Measurements from ENCODE around the gene VIPAS39. TPM values are rescaled to one million over a fixed set of nuclear protein-coding genes. Genes with fewer than 3 reads are reported as not detected.
A peak's percentile ranks its signal among the peaks of the same experiment; 100 is the strongest.

VIPAS39 gene
- 17.3 and 18.7 TPM in 2 replicates for total RNA-seq

- Mint-ChIP-seq H3K4me1 (ENCODE audit: low read depth) (peaks cover 29% of the 10 kb centered on the region), H3K27me3 (ENCODE audit: insufficient read depth) (no peaks in the 10 kb centered on the region), H3K9me3 (no peaks in the 10 kb centered on the region), H3K36me3 (ENCODE audit: low read depth) (peaks cover 36% of the 10 kb centered on the region), H3K27ac (peak within 1 kb of the TSS; percentile 100), H3K4me3 (peak within 1 kb of the TSS; percentile 100)
- DNase-seq (ENCODE audit: low spot score): peak; percentile 92
- intact Hi-C loops (cut with micrococcal nuclease): loop anchor here (1.0 to 10.0 kb wide), 13 partner anchors 41 to 1305 kb away; partner anchors contain the start of genes ADCK1, ALKBH1, CIPC and GSTZ1
Measured at GRCh38 chr14:77457522-77458248, at the start of gene VIPAS39, which contains the start of gene AHSA1. TSS of gene VIPAS39 (minus strand) at chr14:77457601. CDS start at chr14:77454102, 3,499 bp downstream. TSS of gene AHSA1 (plus strand) at chr14:77458093. CDS start at chr14:77458190, 97 bp downstream.

DNA sequence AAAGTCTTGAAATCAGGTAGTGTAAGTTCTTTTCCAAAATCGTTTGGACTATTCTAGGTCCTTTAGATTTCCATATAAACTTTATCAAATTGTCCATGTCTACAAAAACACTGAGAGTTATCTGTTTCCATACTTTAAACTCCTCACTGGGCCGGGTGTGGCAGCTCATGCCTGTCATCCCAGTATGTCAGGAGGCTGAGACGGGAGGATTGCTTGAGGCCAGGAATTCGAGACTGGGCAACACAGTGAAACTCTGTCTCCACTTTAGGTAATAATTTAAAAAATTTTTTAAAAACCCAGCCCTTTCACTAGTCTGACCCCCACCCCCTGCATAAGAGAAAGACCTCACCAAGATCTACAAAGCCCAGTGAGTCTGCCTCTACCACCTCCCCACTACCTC is 47.6 kb upstream of the VIPAS39 start:
- intact Hi-C loops (cut with micrococcal nuclease): no loop called here
- Mint-ChIP-seq H3K4me1 (ENCODE audit: low read depth) (no peaks in the 10 kb centered on the region), H3K9me3 (peaks cover 6% of the 10 kb centered on the region), H3K27me3 (ENCODE audit: insufficient read depth) (peaks cover 10% of the 10 kb centered on the region), H3K4me3 (no peak overlapping the region), H3K27ac (no peak overlapping the region), H3K36me3 (ENCODE audit: low read depth) (peaks cover 14% of the 10 kb centered on the region)
- DNase-seq (ENCODE audit: low spot score): no peak

GRCh38 chr14:77503138-77503537 is 45.7 kb upstream of the VIPAS39 start:
- H3K9me3 Mint-ChIP-seq: peaks cover 6% of the 10 kb centered on the region
- H3K27me3 Mint-ChIP-seq (ENCODE audit: insufficient read depth): peaks cover 19% of the 10 kb centered on the region
- intact Hi-C loops (cut with micrococcal nuclease): no loop called here
- DNase-seq (ENCODE audit: low spot score): no peak
- peaks cover 12% of the 10 kb centered on the region for H3K36me3 Mint-ChIP-seq (ENCODE audit: low read depth)
- no peak overlapping the region for H3K4me3 Mint-ChIP-seq
- no peak overlapping the region for H3K27ac Mint-ChIP-seq
- peaks cover under 1% of the 10 kb centered on the region for H3K4me1 Mint-ChIP-seq (ENCODE audit: low read depth)

GRCh38 chr14:77502109-77502782 is 44.8 kb upstream of the VIPAS39 start:
- no peak for DNase-seq (ENCODE audit: low spot score)
- H3K9me3 Mint-ChIP-seq: peaks cover 6% of the 10 kb centered on the region
- H3K27ac Mint-ChIP-seq: no peak overlapping the region
- intact Hi-C loops (cut with micrococcal nuclease): no loop called here
- no peak overlapping the region for H3K4me3 Mint-ChIP-seq
- peaks cover 26% of the 10 kb centered on the region for H3K27me3 Mint-ChIP-seq (ENCODE audit: insufficient read depth)
- peaks cover 5% of the 10 kb centered on the region for H3K4me1 Mint-ChIP-seq (ENCODE audit: low read depth)
- H3K36me3 Mint-ChIP-seq (ENCODE audit: low read depth): peaks cover 12% of the 10 kb centered on the region

DNA sequence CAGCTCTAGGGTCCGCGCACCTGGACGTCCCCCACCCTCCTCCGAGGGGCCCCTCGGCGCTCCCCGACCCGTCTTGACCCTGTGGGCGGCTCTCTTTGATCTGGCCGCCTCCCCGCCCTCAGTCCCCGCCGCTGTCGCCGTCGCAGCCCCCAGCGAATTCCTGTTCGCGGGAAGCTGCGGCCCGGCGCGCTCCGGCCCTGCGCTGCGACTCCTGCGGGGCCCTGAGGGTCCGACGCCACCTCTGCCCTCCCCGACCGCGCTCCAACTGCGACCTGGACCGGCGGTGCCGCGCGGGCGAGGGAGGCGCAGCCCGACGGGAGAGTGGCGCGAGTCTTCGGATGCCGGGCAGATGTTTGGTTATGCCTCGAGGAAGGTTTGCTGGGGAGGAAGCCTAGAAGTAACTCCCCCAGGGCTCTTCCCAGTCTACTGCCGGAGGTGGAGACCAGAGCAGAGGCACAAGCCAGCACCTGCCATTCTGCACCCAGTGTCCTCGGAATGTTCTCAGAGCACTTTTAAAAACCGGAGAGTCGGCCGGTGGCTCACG is 41.7 kb upstream of the VIPAS39 start:
- peaks cover 37% of the 10 kb centered on the region for H3K27me3 Mint-ChIP-seq (ENCODE audit: insufficient read depth)
- H3K4me1 Mint-ChIP-seq (ENCODE audit: low read depth): peaks cover 5% of the 10 kb centered on the region
- H3K9me3 Mint-ChIP-seq: peaks cover 6% of the 10 kb centered on the region
- no peak overlapping the region for H3K27ac Mint-ChIP-seq
- intact Hi-C loops (cut with micrococcal nuclease): loop anchor here (2.0 kb wide), 1 partner anchor 40 kb away; the partner anchor contains the start of gene AHSA1
- peak overlapping the region; percentile 61 for H3K4me3 Mint-ChIP-seq
- DNase-seq (ENCODE audit: low spot score): no peak
- H3K36me3 Mint-ChIP-seq (ENCODE audit: low read depth): peaks cover 3% of the 10 kb centered on the region

- H3K4me1 Mint-ChIP-seq (ENCODE audit: low read depth): peaks cover 5% of the 10 kb centered on the region
Measured at GRCh38 chr14:77498120-77498979, 40.9 kb upstream of the VIPAS39 start, which contains the start of gene ISM2. TSS of gene ISM2 (minus strand) at chr14:77498816. CDS start at chr14:77498793, 23 bp downstream.

DNA sequence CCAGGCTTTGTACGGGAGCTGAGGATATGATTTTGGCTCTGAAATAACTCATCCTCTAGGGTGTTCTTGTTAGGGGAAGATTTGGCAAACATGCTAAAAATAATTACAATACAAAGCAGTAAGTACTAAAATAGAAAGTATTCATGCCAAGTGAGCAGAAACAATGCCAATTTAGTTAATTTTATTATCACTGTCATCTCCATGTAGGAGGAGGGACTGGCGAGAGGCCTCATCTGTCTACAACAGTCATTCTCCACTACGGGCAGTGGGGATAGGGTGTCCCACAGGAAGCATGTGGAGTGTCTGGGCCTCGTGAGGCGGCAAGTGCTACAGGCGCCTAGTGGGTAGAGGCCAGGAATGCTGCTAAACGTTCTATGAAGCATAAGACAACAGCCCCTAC is 37.9 kb upstream of the VIPAS39 start:
- no peaks in the 10 kb centered on the region for H3K36me3 Mint-ChIP-seq (ENCODE audit: low read depth)
- DNase-seq (ENCODE audit: low spot score): no peak
- peaks cover 30% of the 10 kb centered on the region for H3K27me3 Mint-ChIP-seq (ENCODE audit: insufficient read depth)
- H3K4me3 Mint-ChIP-seq: no peak overlapping the region
- intact Hi-C loops (cut with micrococcal nuclease): no loop called here
- H3K9me3 Mint-ChIP-seq: no peaks in the 10 kb centered on the region
- peaks cover 5% of the 10 kb centered on the region for H3K4me1 Mint-ChIP-seq (ENCODE audit: low read depth)
- H3K27ac Mint-ChIP-seq: no peak overlapping the region

More at GRCh38 chr14:77498120-77498979, 40.9 kb upstream of the VIPAS39 start, which contains the start of gene ISM2:
- Mint-ChIP-seq H3K36me3 (ENCODE audit: low read depth) (peaks cover 3% of the 10 kb centered on the region), H3K27me3 (ENCODE audit: insufficient read depth) (peaks cover 37% of the 10 kb centered on the region), H3K27ac (no peak within 1 kb of the TSS), H3K9me3 (peaks cover 5% of the 10 kb centered on the region), H3K4me3 (peak within 1 kb of the TSS; percentile 61)
- DNase-seq (ENCODE audit: low spot score): peak; percentile 40
- intact Hi-C loops (cut with micrococcal nuclease): loop anchor here (2.0 kb wide), 1 partner anchor 40 kb away; the partner anchor contains the start of gene AHSA1

- intact Hi-C loops (cut with micrococcal nuclease): no loop called here
- peaks cover 3% of the 10 kb centered on the region for H3K27me3 Mint-ChIP-seq (ENCODE audit: insufficient read depth)
Measured at GRCh38 chr14:77491056-77491455, 33.7 kb upstream of the VIPAS39 start.

GRCh38 chr14:77490347-77490986 is 33.1 kb upstream of the VIPAS39 start:
- Mint-ChIP-seq H3K27ac (no peak overlapping the region), H3K9me3 (no peaks in the 10 kb centered on the region), H3K36me3 (ENCODE audit: low read depth) (no peaks in the 10 kb centered on the region), H3K27me3 (ENCODE audit: insufficient read depth) (no peaks in the 10 kb centered on the region), H3K4me3 (no peak overlapping the region), H3K4me1 (ENCODE audit: low read depth) (no peaks in the 10 kb centered on the region)
- intact Hi-C loops (cut with micrococcal nuclease): no loop called here
- DNase-seq (ENCODE audit: low spot score): no peak

More at GRCh38 chr14:77491056-77491455, 33.7 kb upstream of the VIPAS39 start:
- H3K4me3 Mint-ChIP-seq: no peak overlapping the region
- DNase-seq (ENCODE audit: low spot score): no peak
- H3K4me1 Mint-ChIP-seq (ENCODE audit: low read depth): no peaks in the 10 kb centered on the region
- H3K9me3 Mint-ChIP-seq: no peaks in the 10 kb centered on the region
- H3K36me3 Mint-ChIP-seq (ENCODE audit: low read depth): no peaks in the 10 kb centered on the region
- H3K27ac Mint-ChIP-seq: no peak overlapping the region

GRCh38 chr14:77489041-77489440 is 31.6 kb upstream of the VIPAS39 start:
- H3K27ac Mint-ChIP-seq: no peak overlapping the region
- DNase-seq (ENCODE audit: low spot score): no peak
- H3K36me3 Mint-ChIP-seq (ENCODE audit: low read depth): no peaks in the 10 kb centered on the region
- no peaks in the 10 kb centered on the region for H3K9me3 Mint-ChIP-seq
- H3K27me3 Mint-ChIP-seq (ENCODE audit: insufficient read depth): no peaks in the 10 kb centered on the region
- H3K4me3 Mint-ChIP-seq: no peak overlapping the region
- H3K4me1 Mint-ChIP-seq (ENCODE audit: low read depth): no peaks in the 10 kb centered on the region
- intact Hi-C loops (cut with micrococcal nuclease): no loop called here

DNA sequence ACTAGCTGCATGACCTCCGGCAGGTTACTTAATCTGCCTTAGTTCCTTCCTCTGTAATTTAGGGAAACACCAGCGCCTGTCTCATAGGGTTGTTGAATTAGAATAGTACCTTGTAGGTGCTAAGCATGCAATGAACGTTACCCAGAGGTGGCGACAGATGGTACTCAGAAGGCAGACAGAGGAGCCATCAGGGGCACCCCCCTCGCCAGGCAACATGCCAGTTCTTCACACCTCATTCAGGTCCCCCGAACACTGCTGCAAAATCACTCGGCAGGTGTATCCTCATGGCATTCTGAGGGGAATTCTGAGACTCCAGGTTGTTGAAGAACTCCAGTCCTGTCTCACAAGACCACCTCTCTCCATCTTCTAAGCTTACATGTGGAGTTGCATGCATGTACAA is 31.2 kb upstream of the VIPAS39 start:
- H3K4me1 Mint-ChIP-seq (ENCODE audit: low read depth): no peaks in the 10 kb centered on the region
- no peak for DNase-seq (ENCODE audit: low spot score)
- no peak overlapping the region for H3K4me3 Mint-ChIP-seq
- no peaks in the 10 kb centered on the region for H3K36me3 Mint-ChIP-seq (ENCODE audit: low read depth)
- H3K27me3 Mint-ChIP-seq (ENCODE audit: insufficient read depth): no peaks in the 10 kb centered on the region
- intact Hi-C loops (cut with micrococcal nuclease): no loop called here
- no peak overlapping the region for H3K27ac Mint-ChIP-seq
- no peaks in the 10 kb centered on the region for H3K9me3 Mint-ChIP-seq

All from activated T-helper 1 cell treated with anti-CD3 and anti-CD28 coated beads, Interleukin-12 subunit alpha, Interleukin-12 subunit beta, Interleukin-2, Interleukin-4 antibody, amounts not matched to agents 30 ng/mL and 10 ng/mL and 1 ng/mL, durations not matched to agents 14 hours and 24 hours and 36 hours (primary cell).